ENCODE results near the gene SLC24A3. TPM values are rescaled to one million over a fixed set of nuclear protein-coding genes. Genes with fewer than 3 reads are reported as not detected.

Gene SLC24A3
- total and polyA plus RNA-seq, 12 donors = 0.21 to 2.6 (median 0.84) TPM

GRCh38 chr20:19302714-19303113 is 90.3 kb downstream of the SLC24A3 start:
- intact Hi-C loops (cut with DNase I) = no loop called here
- Histone ChIP-seq H3K4me1 (peaks cover 0 to 11% (median 0%) of the 10 kb centered on the region in 9 donors), H3K9me3 (peaks cover 0 to 8% (median 0%) of the 10 kb centered on the region in 11 donors), H3K4me3 (no peak overlapping the region), H3K27ac (no peak overlapping the region), H3K27me3 (no peaks in the 10 kb centered on the region), H3K36me3 (no peaks in the 10 kb centered on the region)
- ATAC-seq (no peak), DNase-seq (no peak)
- TF ChIP-seq CTCF (IDR thresholded peaks at IDR 0.05) = no peak
- 84 to 86% methylated on average over 3 of the region's 3 CpGs for WGBS, 2 donors

GRCh38 chr20:19304389-19304788 is 91.9 kb downstream of the SLC24A3 start:
- Histone ChIP-seq H3K36me3 (no peaks in the 10 kb centered on the region), H3K27ac (peak overlapping the region in 1 of 10 donors; percentile 73), H3K9me3 (peaks cover 0 to 8% (median 0%) of the 10 kb centered on the region in 11 donors), H3K4me3 (no peak overlapping the region), H3K27me3 (no peaks in the 10 kb centered on the region), H3K4me1 (peaks cover 0 to 15% (median 0%) of the 10 kb centered on the region in 9 donors)
- WGBS, 2 donors = 71 to 85% methylated on average over 5 of the region's 5 CpGs
- no peak for ATAC-seq
- intact Hi-C loops (cut with DNase I) = no loop called here
- no peak for DNase-seq
- no peak for TF ChIP-seq CTCF (IDR thresholded peaks at IDR 0.05)

GRCh38 chr20:19304886-19305415 is 92.5 kb downstream of the SLC24A3 start:
- DNase-seq (peak in 1 of 2 donors; percentile 23), ATAC-seq (peak in 7 of 8 donors; percentile 26 to 76 (median 56))
- TF ChIP-seq CTCF (IDR thresholded peaks at IDR 0.05) = no peak
- no peaks in the 10 kb centered on the region for H3K36me3 ChIP-seq
- peaks cover 0 to 15% (median 0%) of the 10 kb centered on the region in 9 donors for H3K4me1 ChIP-seq
- no peak overlapping the region for H3K4me3 ChIP-seq
- H3K9me3 ChIP-seq = peaks cover 0 to 5% (median 0%) of the 10 kb centered on the region in 11 donors
- H3K27ac ChIP-seq = peak overlapping the region in 1 of 10 donors; percentile 73
- intact Hi-C loops (cut with DNase I) = no loop called here
- no peaks in the 10 kb centered on the region for H3K27me3 ChIP-seq
- 61 to 69% methylated on average over 3 of the region's 3 CpGs for WGBS, 2 donors

GRCh38 chr20:19308146-19308545 is 95.7 kb downstream of the SLC24A3 start:
- Histone ChIP-seq H3K27me3 (no peaks in the 10 kb centered on the region), H3K4me1 (peaks cover 0 to 15% (median 0%) of the 10 kb centered on the region in 9 donors), H3K36me3 (no peaks in the 10 kb centered on the region), H3K9me3 (no peaks in the 10 kb centered on the region), H3K27ac (peak overlapping the region in 1 of 10 donors; percentile 33), H3K4me3 (no peak overlapping the region)
- TF ChIP-seq CTCF (IDR thresholded peaks at IDR 0.05) = no peak
- WGBS, 2 donors = 70 to 89% methylated on average over 3 of the region's 3 CpGs
- intact Hi-C loops (cut with DNase I) = no loop called here
- ATAC-seq (no peak), DNase-seq (no peak)
